Measurements from ENCODE around the gene CCNY.
"Not testable (repeated sequence)": the region's sequence is repeated elsewhere in the genome, so short reads cannot be mapped to it uniquely, and the experiment has no call there.

Gene CCNY

GRCh38 chr10:35353805-35354204 lies 17.5 kb downstream of the CCNY start:
- no peak overlapping the region for H3K27ac ChIP-seq (ENCODE audit: low read length)
- peaks cover 55% of the 10 kb centered on the region for H4K20me1 ChIP-seq (ENCODE audit: insufficient read depth, low read length)
- H3K4me1 ChIP-seq (ENCODE audit: low read length) = peaks cover 40% of the 10 kb centered on the region

GRCh38 chr10:35354257-35354656 lies 17.9 kb downstream of the CCNY start:
- not testable (repeated sequence) for H3K9ac ChIP-seq (ENCODE audit: low read length); H3K9me3 ChIP-seq (ENCODE audit: insufficient read depth, low read length); H2AFZ ChIP-seq (ENCODE audit: low read depth, low read length); H3K27ac ChIP-seq (ENCODE audit: low read length); H3K27me3 ChIP-seq (ENCODE audit: low read depth, low read length); H3K4me3 ChIP-seq (ENCODE audit: low read length); H3K4me2 ChIP-seq (ENCODE audit: low read length); H3K36me3 ChIP-seq (replicated peaks; ENCODE audit: low read depth, low read length)
- H3K79me2 ChIP-seq (ENCODE audit: low read length) = peaks cover 73% of the 10 kb centered on the region
- H4K20me1 ChIP-seq (ENCODE audit: insufficient read depth, low read length) = peaks cover 54% of the 10 kb centered on the region
- peaks cover 36% of the 10 kb centered on the region for H3K4me1 ChIP-seq (ENCODE audit: low read length)

More at GRCh38 chr10:35353805-35354204, 17.5 kb downstream of the CCNY start:
- H3K27me3 ChIP-seq (ENCODE audit: low read depth, low read length) = no peaks in the 10 kb centered on the region
- no peak overlapping the region for H3K4me3 ChIP-seq (ENCODE audit: low read length)
- no peak overlapping the region for H3K9ac ChIP-seq (ENCODE audit: low read length)
- H3K36me3 ChIP-seq (replicated peaks; ENCODE audit: low read depth, low read length) = no peaks in the 10 kb centered on the region
- peaks cover 74% of the 10 kb centered on the region for H3K79me2 ChIP-seq (ENCODE audit: low read length)
- TF ChIP-seq, protein P1, sequence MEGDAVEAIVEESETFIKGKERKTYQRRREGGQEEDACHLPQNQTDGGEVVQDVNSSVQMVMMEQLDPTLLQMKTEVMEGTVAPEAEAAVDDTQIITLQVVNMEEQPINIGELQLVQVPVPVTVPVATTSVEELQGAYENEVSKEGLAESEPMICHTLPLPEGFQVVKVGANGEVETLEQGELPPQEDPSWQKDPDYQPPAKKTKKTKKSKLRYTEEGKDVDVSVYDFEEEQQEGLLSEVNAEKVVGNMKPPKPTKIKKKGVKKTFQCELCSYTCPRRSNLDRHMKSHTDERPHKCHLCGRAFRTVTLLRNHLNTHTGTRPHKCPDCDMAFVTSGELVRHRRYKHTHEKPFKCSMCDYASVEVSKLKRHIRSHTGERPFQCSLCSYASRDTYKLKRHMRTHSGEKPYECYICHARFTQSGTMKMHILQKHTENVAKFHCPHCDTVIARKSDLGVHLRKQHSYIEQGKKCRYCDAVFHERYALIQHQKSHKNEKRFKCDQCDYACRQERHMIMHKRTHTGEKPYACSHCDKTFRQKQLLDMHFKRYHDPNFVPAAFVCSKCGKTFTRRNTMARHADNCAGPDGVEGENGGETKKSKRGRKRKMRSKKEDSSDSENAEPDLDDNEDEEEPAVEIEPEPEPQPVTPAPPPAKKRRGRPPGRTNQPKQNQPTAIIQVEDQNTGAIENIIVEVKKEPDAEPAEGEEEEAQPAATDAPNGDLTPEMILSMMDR (IDR thresholded peaks at IDR 0.05; ENCODE audit: low read depth, low read length) = no peak
- H3K9me3 ChIP-seq (ENCODE audit: insufficient read depth, low read length) = no peaks in the 10 kb centered on the region
- 0 out of 2 replicates have a peak overlapping the region, but pooled peaks have one; percentile 0 for H3K4me2 ChIP-seq (ENCODE audit: low read length)
- H2AFZ ChIP-seq (ENCODE audit: low read depth, low read length) = no peak overlapping the region

- H3K4me2 ChIP-seq (ENCODE audit: low read length) = no peak overlapping the region
- TF ChIP-seq, protein P1 (IDR thresholded peaks at IDR 0.05; ENCODE audit: low read depth, low read length) = no peak
- TF ChIP-seq EZH2phosphoT487 (IDR thresholded peaks at IDR 0.05; ENCODE audit: low read depth) = no peak
- H3K27ac ChIP-seq (ENCODE audit: low read length) = no peak overlapping the region
- no peak overlapping the region for H3K9ac ChIP-seq (ENCODE audit: low read length)
- H2AFZ ChIP-seq (ENCODE audit: low read depth, low read length) = no peak overlapping the region
- peaks cover 60% of the 10 kb centered on the region for H3K79me2 ChIP-seq (ENCODE audit: low read length)
- no peaks in the 10 kb centered on the region for H3K27me3 ChIP-seq (ENCODE audit: low read depth, low read length)
- no peak overlapping the region for H3K4me3 ChIP-seq (ENCODE audit: low read length)
- no peaks in the 10 kb centered on the region for H3K36me3 ChIP-seq (replicated peaks; ENCODE audit: low read depth, low read length)
- H3K9me3 ChIP-seq (ENCODE audit: insufficient read depth, low read length) = no peaks in the 10 kb centered on the region
- peaks cover 36% of the 10 kb centered on the region; the same call in 1 of the 2 replicates for H4K20me1 ChIP-seq (ENCODE audit: insufficient read depth, low read length)
- peaks cover 17% of the 10 kb centered on the region for H3K4me1 ChIP-seq (ENCODE audit: low read length)
Observed at GRCh38 chr10:35355971-35356724, 19.8 kb downstream of the CCNY start.

GRCh38 chr10:35356725-35357092 lies 20.4 kb downstream of the CCNY start:
- no peak overlapping the region for H3K9ac ChIP-seq (ENCODE audit: low read length)
- H3K9me3 ChIP-seq (ENCODE audit: insufficient read depth, low read length) = no peaks in the 10 kb centered on the region
- no peak overlapping the region for H3K4me2 ChIP-seq (ENCODE audit: low read length)
- TF ChIP-seq, protein P1 (IDR thresholded peaks at IDR 0.05; ENCODE audit: low read depth, low read length) = no peak
- H3K27me3 ChIP-seq (ENCODE audit: low read depth, low read length) = no peaks in the 10 kb centered on the region
- H3K4me1 ChIP-seq (ENCODE audit: low read length) = peaks cover 14% of the 10 kb centered on the region
- H4K20me1 ChIP-seq (ENCODE audit: insufficient read depth, low read length) = peaks cover 33% of the 10 kb centered on the region; the same call in 1 of the 2 replicates
- H3K36me3 ChIP-seq (replicated peaks; ENCODE audit: low read depth, low read length) = no peaks in the 10 kb centered on the region
- no peak overlapping the region for H3K27ac ChIP-seq (ENCODE audit: low read length)
- peaks cover 54% of the 10 kb centered on the region for H3K79me2 ChIP-seq (ENCODE audit: low read length)
- no peak overlapping the region for H2AFZ ChIP-seq (ENCODE audit: low read depth, low read length)
- no peak overlapping the region for H3K4me3 ChIP-seq (ENCODE audit: low read length)

Data from OCI-LY3 (cell line).